NCI-H187 treated with DMSO at 0.1 percent for 48 hours (cell line): ENCODE data around the gene RNF14.

ENCODE experiments used
- DNase-seq: peaks from one replicate; lab custom pipeline; 2025; lab: John Stamatoyannopoulos, UW

Gene RNF14

DNA sequence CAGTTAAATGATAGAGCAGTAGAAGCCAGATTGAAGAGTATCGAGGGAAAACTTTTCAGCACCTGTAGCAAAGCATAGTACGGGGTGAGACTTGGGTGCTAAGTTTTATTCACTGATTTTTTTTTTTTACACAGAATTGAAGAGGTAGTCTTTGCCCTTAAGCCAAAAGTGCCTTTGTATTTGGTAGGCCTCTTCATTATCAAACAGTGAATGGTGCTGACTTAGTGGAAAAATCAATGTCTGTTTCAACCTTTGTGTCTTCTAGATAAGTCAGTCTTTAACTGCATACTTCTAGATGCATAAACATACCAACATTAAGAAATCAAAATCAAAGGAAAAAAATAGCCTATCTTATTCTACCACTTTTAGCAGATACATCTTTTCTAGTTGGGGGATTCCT is 13.7 kb downstream of the RNF14 start:
- DNase-seq = no peak

- no peak for DNase-seq
These were observed 17.2 kb downstream of the RNF14 start for GRCh38 chr5:141986072-141986471.

GRCh38 chr5:141989720-141990119 is 20.8 kb downstream of the RNF14 start:
- no peak for DNase-seq

GRCh38 chr5:141992349-141992963 is 23.6 kb downstream of the RNF14 start:
- DNase-seq = no peak

DNA sequence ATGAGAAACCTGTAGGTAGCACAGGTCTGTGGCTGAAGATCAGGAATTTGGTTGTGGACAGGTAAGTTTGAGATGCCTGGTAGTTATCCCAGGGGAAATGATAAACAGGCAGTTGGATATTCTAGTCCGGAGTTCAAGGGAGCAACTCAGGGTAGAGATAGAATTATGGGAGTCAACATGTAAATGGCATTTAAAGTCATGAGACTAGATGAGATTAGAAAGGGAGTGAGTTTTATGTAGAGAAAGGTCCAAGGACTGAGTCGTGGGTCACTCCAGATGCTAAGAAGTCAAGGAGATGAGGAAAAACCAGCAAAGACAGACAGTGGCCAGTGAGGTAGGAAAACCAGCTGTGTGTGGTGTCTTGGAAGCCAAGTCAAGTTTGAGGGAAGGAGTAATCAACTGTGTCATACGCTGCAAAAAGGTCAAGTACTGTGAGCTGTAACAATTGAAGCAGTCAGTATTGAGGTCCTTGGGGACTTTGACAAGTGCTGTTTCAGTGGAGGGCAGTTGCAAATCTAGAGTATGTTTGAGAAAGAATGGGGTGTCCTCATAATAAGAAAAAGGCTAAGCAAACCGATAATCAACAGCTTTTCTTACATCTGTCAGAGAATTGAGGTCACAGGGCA is 25.7 kb downstream of the RNF14 start:
- DNase-seq = no peak

DNA sequence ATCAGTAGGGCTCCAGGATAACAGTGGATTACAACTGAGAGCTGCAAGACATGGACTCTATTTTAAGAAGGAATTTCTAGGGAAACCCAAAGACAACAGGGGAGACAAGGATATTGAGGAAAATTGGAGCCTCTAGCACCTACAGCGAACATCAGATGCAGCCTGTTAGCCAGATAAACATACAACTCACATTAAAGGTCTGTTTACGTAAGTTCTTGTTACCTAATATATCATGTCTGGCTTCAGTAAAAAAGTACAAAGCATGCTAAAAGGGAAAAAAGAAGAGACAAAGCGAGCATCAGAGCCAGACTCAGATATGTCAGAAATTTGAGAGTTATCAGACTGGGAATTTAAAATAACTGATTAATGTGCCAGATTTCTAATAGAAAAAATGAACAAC is 26.8 kb downstream of the RNF14 start:
- no peak for DNase-seq

DNA sequence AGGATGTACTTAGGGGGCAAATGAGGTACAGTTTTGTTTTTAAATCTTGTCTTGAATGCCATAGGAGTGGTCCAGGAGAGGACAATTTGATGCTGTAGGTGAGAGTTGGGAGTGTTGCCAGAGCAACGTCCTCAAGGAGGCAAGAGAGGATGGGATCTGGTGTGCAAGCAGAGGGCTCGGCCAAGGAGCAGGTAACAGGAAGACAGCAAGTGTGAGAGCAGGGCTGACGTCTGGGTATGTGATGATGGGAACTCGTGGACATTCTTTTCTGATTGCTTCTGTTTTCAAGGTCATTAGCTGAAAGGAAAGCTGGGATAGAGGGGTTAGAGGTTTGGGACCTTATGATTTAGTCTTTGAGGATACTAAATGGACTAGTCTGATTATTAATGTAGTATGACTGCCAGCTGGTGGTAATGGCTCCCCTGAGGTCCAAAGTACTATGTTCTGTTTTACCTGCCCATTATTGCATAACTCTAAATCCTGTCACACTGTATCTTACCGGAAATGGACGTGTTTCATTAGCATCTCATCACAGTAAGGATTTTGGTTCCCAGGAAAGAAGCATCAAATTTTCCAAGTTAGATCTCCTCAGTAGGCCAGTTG is 28.6 kb downstream of the RNF14 start:
- DNase-seq = no peak

- no peak for DNase-seq
These were observed 31.3 kb downstream of the RNF14 start for GRCh38 chr5:142000173-142000572.

GRCh38 chr5:142000704-142001484 is 32.0 kb downstream of the RNF14 start:
- DNase-seq = no peak

DNA sequence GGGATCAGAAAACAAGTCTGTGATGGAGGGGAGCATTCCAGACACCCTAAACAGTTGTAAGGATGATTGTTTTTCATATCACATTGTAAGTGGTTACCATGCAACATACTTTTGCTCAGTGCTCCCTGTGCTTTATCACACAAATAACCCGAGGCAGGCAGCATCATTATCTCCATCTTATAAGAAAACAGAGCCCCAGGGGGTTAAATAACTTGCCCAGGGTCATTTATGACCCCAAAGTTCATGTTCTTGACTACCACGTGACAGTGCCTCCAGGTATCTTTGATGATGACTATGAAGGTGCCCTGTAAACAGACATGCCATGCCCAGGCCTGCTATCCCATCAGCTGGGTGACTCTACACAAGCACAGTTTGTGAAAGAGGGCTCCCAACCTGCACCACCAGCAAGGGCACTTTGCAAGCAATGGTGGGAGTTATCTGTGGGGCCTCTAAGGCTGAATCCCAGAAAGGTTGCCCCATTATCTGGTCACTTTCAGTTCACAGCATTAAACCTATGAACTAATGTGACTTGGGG is 34.4 kb downstream of the RNF14 start:
- DNase-seq = no peak

DNA sequence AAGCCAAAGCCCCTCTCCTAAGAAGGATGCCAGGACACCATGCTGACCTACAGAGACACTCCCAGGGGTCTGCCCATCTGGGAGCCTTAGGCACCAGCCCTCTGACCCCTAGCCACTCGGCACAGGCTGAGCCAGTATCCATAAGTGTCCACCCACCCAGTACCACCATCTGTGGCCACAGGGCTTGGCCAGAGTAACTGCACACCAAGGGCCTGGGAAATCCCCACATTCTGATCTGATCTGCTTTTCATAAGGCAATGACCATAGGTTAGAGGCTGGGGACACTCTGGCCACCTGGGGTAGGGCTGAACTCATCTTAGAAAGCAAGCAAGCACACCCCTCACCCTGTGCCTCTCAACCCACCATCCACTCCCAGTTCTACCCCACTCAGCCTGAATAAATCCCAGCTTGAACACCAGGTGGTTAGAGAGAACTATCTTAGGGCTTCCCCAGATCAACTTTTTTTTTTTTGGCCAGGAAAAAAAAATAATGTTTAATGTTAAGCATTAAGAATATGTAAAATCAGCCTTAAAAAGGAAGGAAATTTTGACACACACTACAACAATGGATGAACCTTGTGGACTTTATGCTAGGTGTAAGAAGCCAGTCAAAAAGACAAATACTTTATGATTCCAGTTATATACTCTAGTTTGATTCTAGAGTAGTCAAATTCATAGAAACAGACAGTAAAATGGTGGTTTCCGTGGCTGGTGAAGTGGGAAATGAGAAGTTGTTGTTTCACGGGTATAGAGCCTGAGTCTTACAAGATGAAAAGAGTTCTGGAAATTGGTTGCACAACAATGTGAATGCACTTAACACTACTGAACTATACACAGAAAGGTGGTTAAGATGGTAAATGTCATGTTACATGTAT is 37.7 kb downstream of the RNF14 start:
- no peak for DNase-seq

DNA sequence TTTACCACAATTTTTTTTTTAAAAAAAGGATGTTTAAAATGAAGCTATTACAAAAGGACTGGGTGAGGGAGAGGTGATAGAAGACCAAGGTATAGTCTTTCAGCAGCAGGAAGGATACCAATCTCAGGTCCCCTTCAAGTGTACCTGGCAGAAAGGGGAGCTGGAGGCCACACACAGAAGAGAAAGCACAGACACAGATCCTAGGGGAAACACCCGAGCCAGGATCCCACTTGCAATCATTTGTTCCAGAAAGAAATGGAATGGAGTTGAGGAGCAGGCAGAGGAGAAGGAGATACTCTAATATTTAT is 38.3 kb downstream of the RNF14 start:
- DNase-seq = no peak

DNA sequence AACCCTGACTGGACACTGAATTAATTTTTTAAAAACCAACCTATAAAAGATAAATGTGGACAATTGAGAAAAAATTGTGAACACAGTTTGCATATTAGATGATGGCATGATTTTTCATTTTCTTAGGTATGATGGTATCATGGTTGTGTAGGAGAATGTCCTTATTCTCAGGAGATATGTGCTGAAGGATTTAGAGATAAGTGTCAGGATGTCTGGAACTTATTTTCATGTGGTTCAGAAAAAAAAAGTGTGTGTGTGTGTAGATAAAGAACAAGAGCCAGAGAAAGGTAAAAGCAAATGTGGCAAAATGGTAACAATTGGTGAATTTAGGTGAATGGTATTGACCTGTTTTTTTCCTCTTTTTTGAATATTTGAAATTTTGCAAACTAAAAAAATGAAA is 39.9 kb downstream of the RNF14 start:
- DNase-seq = no peak

- DNase-seq = no peak
These were observed 41.0 kb downstream of the RNF14 start for GRCh38 chr5:142009886-142010285.

DNA sequence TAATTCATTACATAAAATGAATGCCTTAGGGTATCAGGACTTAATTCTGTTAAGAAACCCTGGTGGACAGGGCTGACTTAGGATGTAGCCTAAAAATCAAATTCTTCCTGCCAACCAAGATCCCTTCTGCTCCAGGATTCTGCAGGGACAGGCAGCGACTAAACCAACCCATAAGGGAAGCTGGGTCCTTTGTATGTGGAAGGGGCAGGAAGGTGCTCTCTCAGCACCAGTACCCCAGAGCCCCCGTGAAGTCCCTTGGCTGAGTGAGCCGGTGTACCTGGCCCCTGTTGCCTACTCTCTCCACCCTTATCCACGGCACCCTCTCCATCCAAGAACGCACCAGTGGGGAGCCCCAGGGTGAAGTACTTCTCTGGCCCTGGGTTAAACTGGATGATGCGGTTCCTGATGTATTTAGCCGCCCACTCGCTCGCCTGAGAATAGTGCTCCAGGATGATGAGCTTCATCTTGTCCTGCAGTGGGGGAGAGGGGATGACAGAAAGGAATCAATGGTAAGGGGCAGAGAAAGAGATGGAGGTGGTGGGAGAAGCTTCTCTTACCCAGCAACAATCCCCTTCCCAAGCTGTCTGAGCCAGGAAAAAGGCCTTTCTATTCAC is 42.8 kb downstream of the RNF14 start:
- DNase-seq = no peak

GRCh38 chr5:142012186-142012785 is 43.4 kb downstream of the RNF14 start:
- no peak for DNase-seq

DNA sequence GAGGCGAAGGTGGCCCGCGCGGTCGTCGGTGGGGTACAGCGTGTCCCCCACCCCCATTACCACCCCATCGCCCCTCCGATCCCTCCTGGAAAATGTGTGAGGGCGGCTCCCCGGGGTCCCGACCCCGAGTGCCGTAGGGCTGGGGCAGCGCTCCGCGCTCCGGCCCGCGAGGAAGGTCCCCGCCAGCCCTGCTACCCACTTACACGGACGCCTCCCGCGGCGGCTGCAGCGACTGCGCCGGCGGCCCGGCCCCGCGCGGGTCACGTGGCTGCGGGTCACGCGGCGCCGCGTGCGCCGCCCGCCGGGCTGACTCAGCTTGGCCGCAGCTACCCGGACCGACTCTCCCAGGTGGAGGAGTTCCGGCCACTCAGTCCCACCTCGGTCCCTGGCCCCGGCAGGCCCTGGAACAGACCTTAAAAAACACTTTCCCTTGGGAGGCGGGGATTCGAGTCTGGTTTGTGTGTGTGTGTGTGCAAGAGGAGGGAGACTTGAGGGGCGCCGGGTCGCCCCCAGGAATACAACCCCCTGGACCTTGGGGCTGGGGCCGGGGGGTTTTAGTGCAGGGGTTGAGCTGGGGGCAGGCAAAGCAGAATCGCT is 44.0 kb downstream of the RNF14 start, which contains the start of gene GNPDA1:
GNPDA1 (minus strand) TSS at position 236 of the 597 bp plus-strand sequence. CDS start 992 bp downstream, outside the sequence.
- no peak for DNase-seq

GRCh38 chr5:142013734-142014521 is 45.0 kb downstream of the RNF14 start:
- no peak for DNase-seq

DNA sequence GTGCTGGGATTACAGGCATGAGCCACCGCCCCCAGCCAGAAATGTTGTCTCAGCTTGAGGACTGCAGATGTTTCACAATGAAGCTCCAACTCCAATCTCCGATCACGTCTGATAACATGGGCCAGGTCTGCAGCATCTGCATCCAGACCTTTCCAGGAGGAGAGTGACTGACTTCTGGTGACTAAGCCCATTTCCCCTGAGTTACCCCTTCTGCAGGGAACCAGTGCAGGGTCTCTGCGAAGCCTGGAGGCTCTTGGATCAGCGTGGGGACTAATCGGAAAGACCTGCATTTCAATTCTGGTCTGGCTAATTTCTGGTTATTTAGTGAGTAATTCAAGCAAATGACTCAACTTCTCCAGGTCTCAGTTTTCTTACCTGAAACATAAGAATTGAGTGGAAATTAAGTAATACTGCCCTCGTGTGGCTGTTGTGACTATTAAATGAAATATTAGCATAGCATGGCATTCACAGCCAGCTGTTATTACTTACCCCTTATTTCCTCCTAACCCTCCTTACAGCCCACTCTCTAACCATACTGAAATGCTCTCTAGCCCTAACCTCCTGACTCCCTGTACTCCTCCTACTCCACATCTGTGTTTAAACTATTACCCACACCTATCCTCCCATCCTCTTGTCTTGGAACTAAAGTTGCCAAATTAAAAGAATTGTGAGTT is 46.1 kb downstream of the RNF14 start:
- no peak for DNase-seq
